22Rv1 (cell line): ENCODE measurements around the gene SVIP.

Experiments used
- CTCF ChIP-seq: fragments of 450-650 bp; IDR thresholded peaks from 2 replicates; pipeline ENCODE4 v1.5.1; 2017; ENCODE audit warnings: mild to moderate bottlenecking
- ZFX ChIP-seq: fragments of 450-650 bp; IDR thresholded peaks from 2 replicates; pipeline ENCODE4 v1.6.1; 2017; ENCODE audit warnings: antibody characterized with exemption, borderline replicate concordance

GRCh38 chr11:22797047-22797446 is 32.6 kb downstream of the SVIP start:
- TF ChIP-seq CTCF (no peak), ZFX (no peak)
